Raji (cell line): Measurements from ENCODE around the gene CCDC152.

ENCODE experiments used
- POLR2A ChIP-seq: IDR thresholded peaks from 2 replicates; pipeline ENCODE4 v1.6.1; 2011; ENCODE audit warnings: low read depth, low read length, control low read depth; ENCODE audit not compliant: insufficient read depth

Gene CCDC152

DNA sequence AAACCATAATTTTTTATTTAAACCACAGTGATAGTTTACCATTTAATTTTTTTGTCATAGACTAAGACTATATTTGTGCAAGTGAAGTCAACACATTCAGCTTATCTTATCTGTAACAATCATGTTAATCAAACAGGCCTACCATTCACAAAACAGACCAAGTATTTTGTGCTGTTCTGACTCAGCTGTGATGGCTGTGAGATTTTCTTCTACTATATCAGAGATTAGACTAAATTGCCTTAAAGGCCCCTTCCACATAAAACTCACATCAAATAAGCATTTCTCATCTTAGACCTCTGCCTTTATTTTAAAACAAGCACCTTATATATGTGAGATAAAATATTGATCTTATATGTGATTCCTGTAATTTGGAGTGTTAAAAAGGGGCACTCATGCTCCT, 13.4 kb downstream of the CCDC152 start:
- TF ChIP-seq POLR2A: no peak

DNA sequence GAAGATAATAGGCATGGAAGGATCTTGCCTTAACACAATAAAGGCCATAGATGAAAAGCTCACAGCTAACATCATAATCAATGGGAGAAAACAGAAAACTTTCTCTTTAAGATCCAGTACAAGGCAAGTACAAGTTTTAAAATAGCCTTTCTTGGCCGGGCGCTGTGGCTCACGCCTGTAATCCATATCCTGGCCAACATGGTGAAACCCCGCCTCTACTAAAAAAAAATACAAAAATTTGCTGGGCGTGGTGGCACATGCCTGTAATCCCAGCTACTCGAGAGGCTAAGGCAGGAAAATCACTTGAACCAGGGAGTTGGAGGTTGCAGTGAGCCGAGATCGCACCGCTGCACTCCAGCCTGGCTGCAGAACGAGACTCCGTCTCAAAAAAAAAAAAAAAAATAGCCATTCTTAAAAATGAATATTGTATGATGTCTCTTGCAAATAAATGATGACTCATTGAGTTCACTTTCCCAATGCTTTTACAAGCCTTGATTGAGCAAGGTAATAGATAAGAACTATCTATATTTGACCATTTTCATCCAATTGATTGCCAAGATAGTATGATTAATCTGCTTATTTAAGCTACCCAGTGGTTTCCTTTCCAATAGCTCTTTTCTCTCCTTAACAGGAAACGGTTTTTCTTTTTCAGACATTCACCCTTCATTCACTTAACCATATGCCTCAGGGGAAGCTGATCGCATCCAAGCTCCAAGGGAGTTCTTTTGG, 15.8 kb downstream of the CCDC152 start:
- no peak for TF ChIP-seq POLR2A

DNA sequence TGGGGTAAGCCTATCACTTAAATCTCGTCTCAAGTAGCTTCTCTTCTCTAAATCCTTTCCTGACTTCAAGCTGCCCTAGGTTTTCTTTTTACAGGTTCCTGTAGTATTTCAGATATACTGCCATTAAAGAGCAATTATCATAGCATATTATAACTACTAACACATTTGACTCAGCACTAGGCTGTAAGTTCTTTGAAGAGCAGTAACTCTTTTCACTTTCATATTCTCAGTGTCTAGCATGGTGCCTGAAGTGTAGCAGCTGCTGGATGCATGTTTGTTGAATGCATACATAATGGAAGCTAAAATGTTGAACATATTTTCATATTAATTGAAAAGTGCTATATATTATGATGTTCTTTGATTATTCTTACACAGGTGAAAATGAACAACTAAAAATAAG, 22.5 kb downstream of the CCDC152 start:
- TF ChIP-seq POLR2A: no peak

DNA sequence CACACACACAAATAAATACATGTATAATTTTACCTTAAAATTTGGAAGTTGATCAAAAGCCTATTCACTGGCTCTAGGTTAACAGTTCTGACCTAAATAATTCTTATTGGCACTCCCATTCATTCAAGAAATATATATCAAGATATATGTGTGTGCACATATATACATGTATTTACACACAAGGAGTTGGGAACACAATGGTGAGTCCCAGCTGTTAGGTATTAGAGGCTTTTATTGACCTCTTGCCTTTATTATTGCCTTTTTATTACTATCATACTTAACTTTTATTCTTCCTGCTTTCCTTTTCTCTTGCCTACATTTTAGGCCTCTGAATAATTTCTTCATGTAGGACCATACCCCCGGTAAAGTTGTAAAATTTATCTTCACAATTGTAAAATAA, 25.0 kb downstream of the CCDC152 start:
- no peak for TF ChIP-seq POLR2A

DNA sequence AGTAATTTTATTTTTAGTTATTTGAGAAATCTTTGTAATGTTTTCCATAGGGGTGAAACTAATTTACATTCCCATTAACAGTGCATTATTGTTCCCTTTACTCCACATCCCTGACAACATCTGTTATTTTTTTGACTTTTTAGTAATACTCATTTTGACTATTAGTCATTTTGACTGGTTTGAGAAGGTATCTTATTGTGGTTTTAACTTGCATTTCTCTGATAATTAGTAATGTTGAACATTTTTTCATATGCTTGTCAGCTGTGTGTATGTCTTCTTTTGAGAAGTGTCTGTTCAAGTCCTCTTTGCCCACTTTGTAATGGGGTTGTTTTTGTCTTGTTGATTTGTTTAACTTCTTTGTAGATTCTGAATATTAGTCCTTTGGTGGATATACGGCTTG, 27.5 kb downstream of the CCDC152 start:
- no peak for TF ChIP-seq POLR2A

DNA sequence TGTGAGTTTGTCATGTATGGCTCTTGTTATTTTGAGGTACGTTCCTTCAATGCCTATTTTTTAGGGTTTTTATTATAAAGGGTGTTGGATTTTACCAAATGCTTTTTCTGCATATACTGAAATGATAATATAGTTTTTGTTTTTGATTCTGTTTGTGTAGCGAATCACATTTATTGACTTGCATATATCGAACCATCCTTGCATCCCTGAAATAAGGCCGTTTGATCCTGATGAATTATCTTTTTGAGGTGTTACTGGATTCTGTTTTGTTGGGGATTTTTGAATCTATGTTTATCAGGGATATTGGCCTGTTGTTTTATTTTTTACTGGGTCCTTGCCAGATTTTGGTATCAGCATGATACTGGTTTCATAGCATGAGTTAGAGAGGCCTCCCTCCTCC, 29.1 kb downstream of the CCDC152 start:
- no peak for TF ChIP-seq POLR2A

DNA sequence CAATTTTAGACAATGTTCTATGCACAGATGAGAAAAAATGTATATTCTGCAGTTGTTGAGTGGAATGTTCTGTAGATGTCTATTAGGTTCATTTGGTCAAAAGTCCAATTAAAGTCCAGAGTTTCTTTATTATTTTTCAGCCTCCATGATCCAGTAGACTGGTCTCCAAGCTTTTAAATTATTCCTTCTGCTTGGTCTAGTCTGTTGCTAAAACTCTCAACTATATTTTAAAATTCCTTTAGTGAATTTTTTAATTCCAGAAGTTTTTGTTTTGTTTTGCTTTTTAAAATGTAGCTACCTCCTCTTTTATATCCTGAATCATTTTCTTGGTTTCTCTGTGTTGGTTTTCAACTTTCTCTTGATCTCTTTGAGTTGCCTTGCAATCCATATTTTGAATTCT, 30.5 kb downstream of the CCDC152 start:
- no peak for TF ChIP-seq POLR2A

DNA sequence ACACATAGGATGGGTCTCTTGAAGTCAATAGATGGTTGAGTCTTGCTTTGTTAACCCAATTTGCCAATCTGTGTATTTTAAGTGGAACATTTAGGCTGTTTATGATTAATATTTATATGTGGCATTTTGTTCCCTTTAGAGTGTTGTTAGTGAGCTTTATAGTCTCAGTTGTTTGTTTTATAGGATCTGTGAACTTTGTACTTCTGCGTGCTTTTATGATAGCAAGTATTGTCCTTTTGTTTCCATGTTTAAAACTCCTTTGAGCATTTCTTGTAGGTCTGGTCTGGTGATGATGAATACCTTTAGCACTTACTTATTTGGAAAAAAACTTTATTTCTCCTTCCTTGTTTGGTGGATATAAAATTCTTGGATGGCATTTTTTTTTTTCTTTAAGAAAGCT, 31.2 kb downstream of the CCDC152 start:
- TF ChIP-seq POLR2A: no peak

DNA sequence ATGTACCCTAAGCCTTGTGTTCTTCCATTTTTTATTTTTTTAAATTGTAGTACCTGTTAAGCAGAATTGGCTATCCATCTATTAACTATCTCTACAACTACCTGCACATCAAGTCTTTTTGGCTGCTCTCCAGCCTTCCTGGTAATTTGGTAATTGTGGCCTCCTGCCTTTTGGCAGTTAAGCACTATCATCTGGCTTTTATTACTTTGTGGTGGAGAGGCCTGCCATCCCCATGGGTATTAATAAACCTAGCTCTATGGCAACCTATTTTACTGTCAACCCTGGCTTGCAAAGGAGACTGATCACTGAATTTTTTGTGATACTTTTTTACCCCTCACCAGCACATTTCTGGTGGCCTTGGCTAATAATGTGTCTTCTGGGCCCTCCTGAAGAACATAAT, 34.5 kb downstream of the CCDC152 start:
- no peak for TF ChIP-seq POLR2A

DNA sequence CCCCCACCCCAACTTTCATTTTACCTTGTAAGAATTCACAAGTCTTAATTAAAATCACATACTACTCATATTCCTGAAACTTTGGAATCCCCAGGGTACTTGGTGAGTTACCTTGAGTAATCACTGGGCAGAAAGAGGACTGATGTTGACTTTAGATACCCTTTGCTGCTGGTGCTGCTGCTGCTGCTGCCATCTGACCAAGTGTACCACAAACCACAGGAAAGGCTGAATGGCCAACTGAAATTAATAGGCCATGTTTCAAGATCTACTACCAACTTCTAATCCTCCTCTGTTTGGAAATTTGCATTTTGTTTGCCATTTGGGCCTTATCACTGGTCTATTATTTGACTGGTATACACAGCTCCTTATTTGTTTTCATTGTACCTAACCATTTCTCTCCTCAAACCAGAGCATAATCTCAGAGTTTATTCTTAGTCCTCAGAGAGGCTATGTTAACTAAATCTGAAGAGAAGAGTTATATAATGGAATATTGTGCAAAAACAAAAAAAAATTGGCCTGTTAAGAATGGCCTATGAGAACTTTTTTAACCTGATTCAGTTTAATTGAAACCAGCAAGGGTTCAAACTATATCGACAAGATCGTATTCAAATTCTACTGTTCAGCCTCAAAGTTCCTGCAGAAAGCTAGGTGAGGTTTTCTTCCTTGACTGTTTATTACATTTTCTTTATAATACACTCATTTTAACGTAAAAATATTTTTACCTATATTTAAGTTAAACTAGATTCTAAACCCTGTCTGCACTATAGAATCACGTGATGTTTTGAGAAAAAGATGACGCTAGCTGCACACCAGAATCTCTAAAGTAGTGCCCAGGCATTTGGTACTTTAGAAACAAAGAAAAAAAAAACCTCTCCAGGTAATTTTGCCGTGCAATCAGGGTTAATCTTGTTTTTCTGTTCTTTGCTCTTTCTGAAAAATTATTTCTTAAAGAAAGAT, 41.9 kb downstream of the CCDC152 start:
- TF ChIP-seq POLR2A: no peak

DNA sequence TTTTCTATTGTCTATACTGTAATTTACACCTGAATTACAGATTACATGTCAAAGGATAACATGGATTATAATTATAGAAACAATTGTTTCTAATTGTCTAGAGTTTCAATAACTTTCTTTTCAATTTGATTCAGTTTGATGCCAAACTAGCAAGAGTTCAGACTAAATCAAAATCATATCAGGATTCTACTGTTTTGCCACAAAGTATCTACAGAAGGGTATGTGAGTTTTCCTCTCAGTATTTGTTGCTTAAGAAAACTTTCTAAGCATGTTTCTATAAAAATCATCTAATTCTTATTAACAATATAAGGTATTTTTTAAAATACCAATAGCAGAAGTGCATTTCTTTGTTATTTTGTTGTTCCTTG, 42.6 kb downstream of the CCDC152 start:
- no peak for TF ChIP-seq POLR2A

DNA sequence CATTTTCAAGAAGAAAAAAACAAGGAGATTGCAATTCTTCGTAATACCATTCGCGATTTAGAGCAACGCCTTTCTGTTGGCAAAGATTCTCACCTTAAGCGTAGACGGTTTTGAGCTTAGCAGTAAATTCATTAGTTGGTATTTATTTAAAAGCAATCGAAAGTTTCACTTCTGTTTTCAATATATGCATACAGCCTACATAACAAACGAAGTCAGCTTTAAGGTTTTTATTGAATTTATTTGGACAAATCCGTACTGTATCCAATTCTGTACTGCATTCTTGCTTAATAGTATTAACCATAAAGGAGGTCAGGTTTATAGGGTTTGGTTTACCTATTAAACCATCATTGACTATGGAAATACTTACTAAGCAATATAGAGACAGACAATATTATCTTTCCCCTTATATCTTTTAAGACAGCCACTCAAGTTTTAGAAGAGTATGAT, 43.1 kb downstream of the CCDC152 start:
- TF ChIP-seq POLR2A: no peak

DNA sequence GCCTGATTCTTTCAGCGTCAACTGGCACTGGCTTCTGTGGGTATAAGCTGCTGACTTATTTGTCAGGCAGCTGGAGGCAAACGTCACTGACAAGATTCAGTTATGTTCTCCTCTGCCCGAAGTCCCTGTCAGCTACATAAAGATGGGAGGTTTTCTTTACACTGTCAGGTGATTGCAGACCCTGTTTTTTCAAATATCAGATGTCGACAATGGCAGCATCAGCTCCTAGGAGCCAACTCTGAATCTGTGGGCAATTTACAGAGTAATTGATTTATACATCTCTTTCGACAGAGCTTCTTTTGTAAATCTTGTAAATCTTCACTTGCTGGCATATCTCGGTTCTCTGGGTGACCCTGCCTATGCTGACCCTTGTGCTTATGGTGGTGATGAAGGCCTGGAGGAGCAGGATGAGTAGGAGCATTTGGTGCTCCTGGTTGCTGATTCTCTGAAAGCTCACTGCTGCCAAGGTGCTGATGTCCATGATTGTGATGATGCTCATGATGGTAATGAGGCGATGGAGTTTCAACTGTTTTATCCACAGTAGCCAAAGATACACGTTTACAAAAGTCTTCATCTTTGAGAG, 44.2 kb downstream of the CCDC152 start:
- TF ChIP-seq POLR2A: no peak

DNA sequence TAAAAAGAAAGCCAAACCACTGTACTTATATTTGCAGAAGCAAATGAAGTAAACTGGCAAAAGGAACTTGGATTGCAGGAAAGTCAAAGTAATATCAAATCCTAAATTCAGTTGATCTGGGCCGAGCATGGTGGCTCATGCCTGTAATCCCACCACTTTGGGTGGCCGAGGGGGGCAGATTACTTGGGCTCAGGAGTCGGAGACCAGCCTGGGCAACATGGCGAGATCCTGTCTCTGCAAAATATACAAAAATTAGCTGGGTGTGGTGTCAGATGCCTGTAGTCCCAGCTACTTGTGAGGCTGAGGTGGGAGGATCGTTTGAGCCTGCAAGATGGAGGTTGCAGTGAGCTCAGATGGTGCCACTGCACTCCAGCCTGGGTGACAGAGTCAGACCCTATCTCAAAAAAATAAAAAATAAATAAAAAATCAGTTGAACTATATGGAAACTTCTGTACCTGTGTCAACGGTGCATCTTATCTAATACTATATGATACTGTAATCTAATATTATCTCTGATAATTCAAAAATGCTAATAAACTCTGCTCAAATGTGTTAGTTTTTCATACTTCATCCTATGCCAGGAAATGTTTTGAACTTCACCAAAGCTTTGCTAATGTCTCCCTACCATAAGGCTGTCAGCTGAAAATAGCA, 45.0 kb downstream of the CCDC152 start:
- no peak for TF ChIP-seq POLR2A

DNA sequence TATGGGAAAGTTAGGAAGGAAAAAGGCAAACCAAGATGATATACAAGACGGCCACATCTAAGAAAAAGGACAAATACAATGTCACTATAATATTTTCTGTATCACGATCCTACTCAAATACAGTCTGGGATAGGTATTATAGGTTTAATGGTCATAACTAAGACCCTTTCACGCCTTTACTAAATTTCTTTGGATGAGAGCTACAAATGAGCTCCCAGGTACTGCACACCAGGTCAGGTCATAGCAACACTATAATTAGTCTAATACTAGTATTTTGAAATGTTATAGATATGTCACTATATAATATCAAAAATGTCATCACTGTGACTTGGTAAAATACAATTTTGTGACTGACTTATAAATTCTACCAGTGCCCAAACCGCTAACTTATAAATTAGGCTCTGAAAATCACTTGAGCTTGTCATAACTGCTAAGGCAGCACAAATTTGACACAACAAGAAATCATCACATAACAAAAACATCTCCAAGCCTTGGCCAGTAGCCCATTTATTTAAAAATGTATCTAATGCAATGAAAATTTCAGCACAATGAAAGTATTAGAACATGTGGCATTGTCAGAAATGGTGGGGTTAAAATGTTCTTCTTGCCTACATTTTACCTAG, 48.2 kb downstream of the CCDC152 start:
- TF ChIP-seq POLR2A: no peak
